Neural cell (in vitro differentiated cells): ENCODE results near the gene GPR89A.

Experiments
- CTCF ChIP-seq: fragments of 450-650 bp; IDR thresholded peaks from 2 replicates; pipeline ENCODE4 v1.5.1; 2014; ENCODE audit warnings: antibody characterized with exemption, mild to moderate bottlenecking, moderate library complexity; ENCODE audit not compliant: poor library complexity, severe bottlenecking
- EZH2 ChIP-seq: fragments of 200-600, 300-800 bp; shearing (Covaris generic), sonication (generic); IDR thresholded peaks from 2 replicates; pipeline ENCODE4 v1.6.1; 2014; ENCODE audit warnings: antibody characterized with exemption, low read length, borderline replicate concordance, mild to moderate bottlenecking; ENCODE audit not compliant: insufficient read depth, poor library complexity, severe bottlenecking
- MXI1 ChIP-seq: fragments of 450-650 bp; conservative IDR thresholded peaks from 2 replicates; pipeline ENCODE4 v1.6.1; 2014; ENCODE audit warnings: antibody characterized with exemption, mild to moderate bottlenecking; ENCODE audit not compliant: poor library complexity, severe bottlenecking
- POLR2AphosphoS5 ChIP-seq: IDR thresholded peaks from 2 replicates; pipeline ENCODE4 v1.6.1; 2012
- REST ChIP-seq: IDR thresholded peaks from 2 replicates; pipeline ENCODE4 v1.6.1; 2012; ENCODE audit warnings: borderline replicate concordance
- SMC3 ChIP-seq: fragments of 450-650 bp; conservative IDR thresholded peaks from 2 replicates; pipeline ENCODE4 v1.6.1; 2014; ENCODE audit warnings: antibody characterized with exemption, mild to moderate bottlenecking, moderate library complexity; ENCODE audit not compliant: poor library complexity

- no peak for TF ChIP-seq EZH2
- no peak for TF ChIP-seq CTCF
- TF ChIP-seq SMC3: no peak
- TF ChIP-seq MXI1: no peak
- no peak for TF ChIP-seq REST
- no peak for TF ChIP-seq POLR2AphosphoS5
Observed at GRCh38 chr1:145701306-145701862, 93.6 kb downstream of the GPR89A start.
